ENCODE measurements around the gene RBMXL3. TPM values are rescaled to one million over a fixed set of nuclear protein-coding genes. Genes with fewer than 3 reads are reported as not detected.

Gene RBMXL3
- total RNA-seq, 2 experiments from 2014 or later = not detected

- POLR2A ChIA-PET = no interaction called here
- no peak for TF ChIP-seq CTCF (IDR thresholded peaks at IDR 0.05)
- no peak for ATAC-seq (ENCODE audit: poor library complexity)
These were observed 47.8 kb downstream of the RBMXL3 start for GRCh38 chrX:115237056-115237455.

More at GRCh38 chrX:115237056-115237455, 47.8 kb downstream of the RBMXL3 start:
- Histone ChIP-seq H3K36me3 (ENCODE audit: insufficient read depth, low read length) (no peaks in the 10 kb centered on the region), H3K4me3 (ENCODE audit: low read length) (no peak overlapping the region), H3K27me3 (ENCODE audit: control insufficient read depth in 1 of 2, insufficient read depth in 2 of 2, low read length in 2 of 2) (peaks cover 0 to 3% of the 10 kb centered on the region in 2 experiments), H3K4me1 (ENCODE audit: insufficient read depth, low read length) (no peaks in the 10 kb centered on the region), H3K27ac (ENCODE audit: low read depth in 1 of 2, low read length in 2 of 2) (no peak overlapping the region), H3K9me3 (ENCODE audit: control insufficient read depth in 1 of 2, insufficient read depth in 1 of 2, low read length in 2 of 2) (peaks cover 0 to 4% of the 10 kb centered on the region in 2 experiments)
- peaks cover 31% of the 10 kb centered on the region for H3K27me3 Mint-ChIP-seq
- intact Hi-C loops (cut with DNase I, micrococcal nuclease) = no loop called here
- H3K4me3 Mint-ChIP-seq = no peak overlapping the region
- no peak for DNase-seq
- no peaks in the 10 kb centered on the region for H3K9me3 Mint-ChIP-seq
- H3K4me1 Mint-ChIP-seq (ENCODE audit: low read depth) = peaks cover 6% of the 10 kb centered on the region
- H3K36me3 Mint-ChIP-seq (ENCODE audit: low read depth) = no peaks in the 10 kb centered on the region
- CTCF ChIA-PET = no interaction called here
- no peak overlapping the region for H3K27ac Mint-ChIP-seq

Other genes with a start within 250 kb of the RBMXL3 start
- gene IL13RA2, start 171.8 kb upstream of the RBMXL3 start, total RNA-seq = not detected
- gene LRCH2, start 44.7 kb downstream of the RBMXL3 start, total RNA-seq = not detected
- not detected for gene LUZP4, start 100.3 kb downstream of the RBMXL3 start, total RNA-seq